SK-N-SH (cell line): Measurements from ENCODE around the gene C2CD4D.

Source experiments
- FOXM1 ChIP-seq: IDR thresholded peaks from 2 replicates; pipeline ENCODE4 v1.4.0; 2012; ENCODE audit warnings: low read depth, mild to moderate bottlenecking
- GATA2 ChIP-seq: sonication (generic); formaldehyde crosslinking; IDR thresholded peaks from 2 replicates; pipeline ENCODE4 v1.5.0; 2020; ENCODE audit warnings: mild to moderate bottlenecking, missing genetic modification reagents

- TF ChIP-seq GATA2 (CRISPR knock-in tag) (no peak), FOXM1 (no peak)
These were observed 45.9 kb upstream of the C2CD4D start for GRCh38 chr1:151885479-151885878.
